ENCODE data around the gene CUTA. TPM values are rescaled to one million over a fixed set of nuclear protein-coding genes. Genes with fewer than 3 reads are reported as not detected.

The CUTA gene
- total RNA-seq, 2 experiments from 2014 or later = 164 to 175 TPM

DNA sequence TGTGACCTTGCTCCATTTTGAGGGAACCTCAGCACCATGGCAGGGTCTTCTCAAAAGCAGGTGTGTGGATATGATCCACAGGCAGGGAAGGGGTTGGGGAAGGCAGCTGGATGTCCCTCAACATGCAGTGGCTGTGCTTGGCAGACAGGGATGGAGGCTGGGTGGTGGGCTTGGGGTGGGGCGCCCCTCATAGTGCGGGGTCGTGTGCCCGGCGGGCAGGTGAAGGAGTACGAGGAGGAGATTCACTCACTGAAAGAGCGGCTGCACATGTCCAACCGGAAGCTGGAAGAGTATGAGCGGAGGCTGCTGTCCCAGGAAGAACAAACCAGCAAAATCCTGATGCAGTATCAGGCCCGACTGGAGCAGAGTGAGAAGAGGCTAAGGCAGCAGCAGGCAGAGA, 28.4 kb upstream of the CUTA start:
- BruUV-seq (replicated peaks) = no TSS peak
- POLR2A ChIA-PET = interaction anchor here (0.6 kb wide), 2 partner anchors 590 to 1676 kb away, joined by 4 to 7 read pairs; no protein-coding TSS in a partner anchor

DNA sequence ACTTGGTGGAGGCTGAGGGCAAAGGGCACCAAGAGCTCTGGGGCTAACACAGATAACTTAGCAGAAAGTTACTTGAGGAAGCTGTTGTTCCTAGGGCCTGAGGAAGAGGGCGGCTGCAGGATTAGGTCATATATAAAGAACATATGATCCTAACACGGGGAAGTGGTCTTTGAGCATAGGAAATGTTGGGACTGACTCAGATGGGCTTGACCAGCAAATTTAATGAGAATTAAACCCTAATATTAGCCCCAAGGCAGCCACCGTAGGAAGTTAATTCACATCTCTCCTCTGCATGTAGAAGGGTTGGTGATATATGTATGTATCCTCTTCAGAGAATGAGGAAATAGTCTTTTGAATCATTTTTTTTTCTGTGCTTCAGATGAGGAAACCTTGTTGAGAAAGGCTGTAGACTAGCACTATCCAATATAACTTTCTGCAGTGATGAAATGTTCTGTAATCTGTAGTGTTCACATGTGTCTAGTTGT, 27.3 kb upstream of the CUTA start:
- no peaks in the 10 kb centered on the region for H3K79me2 ChIP-seq (ENCODE audit: insufficient read depth, low read depth, low read length)
- peaks cover 86% of the 10 kb centered on the region for H3K36me3 ChIP-seq (ENCODE audit: insufficient read depth, low read length)
- no peaks in the 10 kb centered on the region for H3K4me1 ChIP-seq (ENCODE audit: insufficient read depth, low read length, poor library complexity, severe bottlenecking)
- H3K9me2 ChIP-seq (ENCODE audit: insufficient read depth, low read length) = no peaks in the 10 kb centered on the region
- H3K27ac ChIP-seq (ENCODE audit: low read depth, low read length, poor library complexity, severe bottlenecking) = no peak overlapping the region
- no peak overlapping the region for H3K4me3 ChIP-seq (ENCODE audit: low read depth, low read length, poor library complexity, severe bottlenecking)
- no peak for TF ChIP-seq EZH2phosphoT487 (IDR thresholded peaks at IDR 0.05; ENCODE audit: borderline replicate concordance, low read depth, low read length)
- TF ChIP-seq, protein P1, sequence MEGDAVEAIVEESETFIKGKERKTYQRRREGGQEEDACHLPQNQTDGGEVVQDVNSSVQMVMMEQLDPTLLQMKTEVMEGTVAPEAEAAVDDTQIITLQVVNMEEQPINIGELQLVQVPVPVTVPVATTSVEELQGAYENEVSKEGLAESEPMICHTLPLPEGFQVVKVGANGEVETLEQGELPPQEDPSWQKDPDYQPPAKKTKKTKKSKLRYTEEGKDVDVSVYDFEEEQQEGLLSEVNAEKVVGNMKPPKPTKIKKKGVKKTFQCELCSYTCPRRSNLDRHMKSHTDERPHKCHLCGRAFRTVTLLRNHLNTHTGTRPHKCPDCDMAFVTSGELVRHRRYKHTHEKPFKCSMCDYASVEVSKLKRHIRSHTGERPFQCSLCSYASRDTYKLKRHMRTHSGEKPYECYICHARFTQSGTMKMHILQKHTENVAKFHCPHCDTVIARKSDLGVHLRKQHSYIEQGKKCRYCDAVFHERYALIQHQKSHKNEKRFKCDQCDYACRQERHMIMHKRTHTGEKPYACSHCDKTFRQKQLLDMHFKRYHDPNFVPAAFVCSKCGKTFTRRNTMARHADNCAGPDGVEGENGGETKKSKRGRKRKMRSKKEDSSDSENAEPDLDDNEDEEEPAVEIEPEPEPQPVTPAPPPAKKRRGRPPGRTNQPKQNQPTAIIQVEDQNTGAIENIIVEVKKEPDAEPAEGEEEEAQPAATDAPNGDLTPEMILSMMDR (conservative IDR thresholded peaks at IDR 0.05; ENCODE audit: low read length) = no peak
- CTCF ChIA-PET (ENCODE audit: unreplicated experiment) = no interaction called here
- intact Hi-C loops (cut with micrococcal nuclease; ENCODE audit: unreplicated experiment) = no loop called here
- no peak overlapping the region for H3K4me2 ChIP-seq (ENCODE audit: low read length)
- H2AFZ ChIP-seq (ENCODE audit: low read length) = no peak overlapping the region
- H3K9me3 ChIP-seq (ENCODE audit: low read length) = no peaks in the 10 kb centered on the region
- no peak for DNase-seq (ENCODE audit: low spot score)
- no TSS peak for BruUV-seq (replicated peaks)
- no peaks in the 10 kb centered on the region for H4K20me1 ChIP-seq (ENCODE audit: insufficient read depth, low read length)
- POLR2A ChIA-PET = interaction anchor here (0.6 kb wide), 1 partner anchor 71 kb away, joined by 7 read pairs; no protein-coding TSS in a partner anchor

More for the DNA sequence above, 28.4 kb upstream of the CUTA start:
- Histone ChIP-seq H3K27ac (ENCODE audit: low read depth, low read length, poor library complexity, severe bottlenecking) (no peak overlapping the region), H3K4me2 (ENCODE audit: low read length) (no peak overlapping the region), H4K20me1 (ENCODE audit: insufficient read depth, low read length) (no peaks in the 10 kb centered on the region), H2AFZ (ENCODE audit: low read length) (no peak overlapping the region), H3K36me3 (ENCODE audit: insufficient read depth, low read length) (peaks cover 80% of the 10 kb centered on the region), H3K4me1 (ENCODE audit: insufficient read depth, low read length, poor library complexity, severe bottlenecking) (no peaks in the 10 kb centered on the region), H3K9me2 (ENCODE audit: insufficient read depth, low read length) (no peaks in the 10 kb centered on the region), H3K4me3 (ENCODE audit: low read depth, low read length, poor library complexity, severe bottlenecking) (no peak overlapping the region), H3K79me2 (ENCODE audit: insufficient read depth, low read depth, low read length) (no peaks in the 10 kb centered on the region), H3K9me3 (ENCODE audit: low read length) (no peaks in the 10 kb centered on the region)
- intact Hi-C loops (cut with micrococcal nuclease; ENCODE audit: unreplicated experiment) = no loop called here
- no peak for DNase-seq (ENCODE audit: low spot score)
- TF ChIP-seq EZH2phosphoT487 (IDR thresholded peaks at IDR 0.05; ENCODE audit: borderline replicate concordance, low read depth, low read length) = no peak
- TF ChIP-seq, protein P1 (conservative IDR thresholded peaks at IDR 0.05; ENCODE audit: low read length) = no peak
- CTCF ChIA-PET (ENCODE audit: unreplicated experiment) = no interaction called here

- Histone ChIP-seq H3K4me1 (ENCODE audit: insufficient read depth, low read length, poor library complexity, severe bottlenecking) (no peaks in the 10 kb centered on the region), H3K4me2 (ENCODE audit: low read length) (no peak overlapping the region), H3K79me2 (ENCODE audit: insufficient read depth, low read depth, low read length) (no peaks in the 10 kb centered on the region), H3K9me3 (ENCODE audit: low read length) (no peaks in the 10 kb centered on the region), H3K4me3 (ENCODE audit: low read depth, low read length, poor library complexity, severe bottlenecking) (no peak overlapping the region), H3K27ac (ENCODE audit: low read depth, low read length, poor library complexity, severe bottlenecking) (no peak overlapping the region), H2AFZ (ENCODE audit: low read length) (no peak overlapping the region), H4K20me1 (ENCODE audit: insufficient read depth, low read length) (no peaks in the 10 kb centered on the region), H3K36me3 (ENCODE audit: insufficient read depth, low read length) (peaks cover 84% of the 10 kb centered on the region), H3K9me2 (ENCODE audit: insufficient read depth, low read length) (no peaks in the 10 kb centered on the region)
- ChIA-PET POLR2A (no interaction called here), CTCF (ENCODE audit: unreplicated experiment) (no interaction called here)
- no peak for TF ChIP-seq EZH2phosphoT487 (IDR thresholded peaks at IDR 0.05; ENCODE audit: borderline replicate concordance, low read depth, low read length)
- TF ChIP-seq, protein P1 (conservative IDR thresholded peaks at IDR 0.05; ENCODE audit: low read length) = no peak
- BruUV-seq (replicated peaks) = no TSS peak
- intact Hi-C loops (cut with micrococcal nuclease; ENCODE audit: unreplicated experiment) = no loop called here
- DNase-seq (ENCODE audit: low spot score) = no peak
These were observed 26.0 kb upstream of the CUTA start for GRCh38 chr6:33443619-33444504.

All from OCI-LY7 (cell line).